Gastroesophageal sphincter (tissue), 4 donors: ENCODE results near the gene MYLK4. TPM values are rescaled to one million over a fixed set of nuclear protein-coding genes. Genes with fewer than 3 reads are reported as not detected.

Experiments
- ATAC-seq: fragments of 150-250 bp; one replicate; pipeline ENCODE4 v1.9.1; 2016; ENCODE audit warnings: mild to moderate bottlenecking, moderate library complexity
- H3K27ac ChIP-seq, 4 donors: fragments of 200-600 bp; sonication (generic) in 3 of 4; 1 replicate in 3 of 4; 2 replicates in 1 of 4; pipeline ENCODE4 v1.5.1; 2016 to 2019
- H3K27me3 ChIP-seq: fragments of 200-600 bp; sonication (generic); one replicate; pipeline ENCODE4 v1.5.1; 2019
- H3K36me3 ChIP-seq, 2 donors: fragments of 200-600 bp; sonication (generic); one replicate each; pipeline ENCODE4 v1.5.1; 2019; ENCODE audit warnings: control low read depth in 1 of 2
- H3K4me1 ChIP-seq, 3 donors: fragments of 200-600 bp; sonication (generic); 1 replicate in 2 of 3; 2 replicates in 1 of 3; pipeline ENCODE4 v1.5.1; 2016 to 2019; ENCODE audit warnings: control low read depth in 2 of 3
- H3K4me3 ChIP-seq, 2 donors: fragments of 200-600 bp; sonication (generic); one replicate each; pipeline ENCODE4 v1.5.1; 2019; ENCODE audit warnings: mild to moderate bottlenecking in 1 of 2, moderate library complexity in 1 of 2
- H3K9me3 ChIP-seq, 3 donors: fragments of 200-600 bp; sonication (generic); one replicate each; pipeline ENCODE4 v1.5.1; 2017 to 2019; ENCODE audit warnings: control low read depth in 2 of 3
- EP300 ChIP-seq: sonication (generic); formaldehyde crosslinking; IDR thresholded peaks from one replicate; pipeline ENCODE4 v1.6.1; 2017; ENCODE audit warnings: antibody characterized with exemption, mild to moderate bottlenecking
- POLR2A ChIP-seq, 2 donors: fragments of 450-650 bp; IDR thresholded peaks; one replicate each; pipeline ENCODE4 v1.6.1; 2017; ENCODE audit warnings: antibody characterized with exemption in 2 of 2, mild to moderate bottlenecking in 2 of 2, moderate library complexity in 1 of 2
- POLR2AphosphoS5 ChIP-seq: sonication (generic); formaldehyde crosslinking; IDR thresholded peaks from one replicate; pipeline ENCODE4 v1.6.1; 2017; ENCODE audit warnings: antibody characterized with exemption
- WGBS, 2 donors: methylation state at CpG; one replicate each; pipeline ENCODE4 v1.1.5; 2018; ENCODE audit warnings: low coverage in 1 of 2; 5-methylcytosine and 5-hydroxymethylcytosine counted together
- total RNA-seq, 4 donors: library from RNA; depleted of rRNA; stranded (reverse); fragments of >200 nt; gene quantifications; one replicate each; pipeline ENCODE4 v1.1.0, GENCODE V29; 2016
- TF ChIP-seq, protein P1 (sequence below), 4 experiments: fragments of 200-600 bp in 2 of 4; fragments of 450-650 bp in 2 of 4; sonication (generic) in 1 of 4; IDR thresholded peaks; one replicate each; pipeline ENCODE4 v1.5.1; 2017 to 2019; ENCODE audit warnings: antibody characterized with exemption in 4 of 4, mild to moderate bottlenecking in 2 of 4, moderate library complexity in 2 of 4

MYLK4 gene
- total RNA-seq, 4 donors from 2014 or later: 0.31 to 1.2 (median 0.56) TPM

- no peak for ATAC-seq
- Histone ChIP-seq H3K4me3 (no peak overlapping the region), H3K27ac (no peak overlapping the region), H3K9me3 (no peaks in the 10 kb centered on the region), H3K27me3 (no peaks in the 10 kb centered on the region), H3K36me3 (peaks cover 0 to 75% of the 10 kb centered on the region in 2 donors), H3K4me1 (peaks cover 0 to 2% (median 0%) of the 10 kb centered on the region in 3 donors)
- no peak for TF ChIP-seq POLR2A (IDR thresholded peaks at IDR 0.05)
- TF ChIP-seq EP300: no peak
- TF ChIP-seq, protein P1, sequence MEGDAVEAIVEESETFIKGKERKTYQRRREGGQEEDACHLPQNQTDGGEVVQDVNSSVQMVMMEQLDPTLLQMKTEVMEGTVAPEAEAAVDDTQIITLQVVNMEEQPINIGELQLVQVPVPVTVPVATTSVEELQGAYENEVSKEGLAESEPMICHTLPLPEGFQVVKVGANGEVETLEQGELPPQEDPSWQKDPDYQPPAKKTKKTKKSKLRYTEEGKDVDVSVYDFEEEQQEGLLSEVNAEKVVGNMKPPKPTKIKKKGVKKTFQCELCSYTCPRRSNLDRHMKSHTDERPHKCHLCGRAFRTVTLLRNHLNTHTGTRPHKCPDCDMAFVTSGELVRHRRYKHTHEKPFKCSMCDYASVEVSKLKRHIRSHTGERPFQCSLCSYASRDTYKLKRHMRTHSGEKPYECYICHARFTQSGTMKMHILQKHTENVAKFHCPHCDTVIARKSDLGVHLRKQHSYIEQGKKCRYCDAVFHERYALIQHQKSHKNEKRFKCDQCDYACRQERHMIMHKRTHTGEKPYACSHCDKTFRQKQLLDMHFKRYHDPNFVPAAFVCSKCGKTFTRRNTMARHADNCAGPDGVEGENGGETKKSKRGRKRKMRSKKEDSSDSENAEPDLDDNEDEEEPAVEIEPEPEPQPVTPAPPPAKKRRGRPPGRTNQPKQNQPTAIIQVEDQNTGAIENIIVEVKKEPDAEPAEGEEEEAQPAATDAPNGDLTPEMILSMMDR (IDR thresholded peaks at IDR 0.05): no peak
- TF ChIP-seq POLR2AphosphoS5: no peak
- 87 to 92% methylated on average over 4 to 5 of the region's 5 CpGs for WGBS, 2 donors
These were observed 33.3 kb upstream of the MYLK4 start for GRCh38 chr6:2784061-2784460.

GRCh38 chr6:2783188-2783963 lies 32.7 kb upstream of the MYLK4 start:
- peaks cover 0 to 82% of the 10 kb centered on the region in 2 donors for H3K36me3 ChIP-seq

GRCh38 chr6:2782825-2783187 lies 32.1 kb upstream of the MYLK4 start:
- peaks cover 0 to 81% of the 10 kb centered on the region in 2 donors for H3K36me3 ChIP-seq
- no peak overlapping the region for H3K27ac ChIP-seq
- no peak for ATAC-seq
- H3K4me1 ChIP-seq: peaks cover 0 to 9% (median 0%) of the 10 kb centered on the region in 3 donors
- H3K27me3 ChIP-seq: no peaks in the 10 kb centered on the region
- no peaks in the 10 kb centered on the region for H3K9me3 ChIP-seq
- TF ChIP-seq POLR2AphosphoS5 (no peak), POLR2A (IDR thresholded peaks at IDR 0.05) (no peak), EP300 (no peak)
- TF ChIP-seq, protein P1 (IDR thresholded peaks at IDR 0.05): no peak
- no peak overlapping the region for H3K4me3 ChIP-seq
- WGBS, 2 donors: 65 to 74% methylated on average over 3 to 7 of the region's 10 CpGs

More at GRCh38 chr6:2783188-2783963, 32.7 kb upstream of the MYLK4 start:
- ATAC-seq: no peak
- TF ChIP-seq, protein P1 (IDR thresholded peaks at IDR 0.05): no peak
- TF ChIP-seq EP300 (no peak), POLR2A (IDR thresholded peaks at IDR 0.05) (no peak), POLR2AphosphoS5 (no peak)
- Histone ChIP-seq H3K27me3 (no peaks in the 10 kb centered on the region), H3K4me3 (no peak overlapping the region), H3K27ac (no peak overlapping the region), H3K4me1 (peaks cover 0 to 4% (median 0%) of the 10 kb centered on the region in 3 donors), H3K9me3 (no peaks in the 10 kb centered on the region)
- whole genome bisulfite sequencing, 2 donors: 41 to 87% methylated on average over 8 to 9 of the region's 19 CpGs

DNA sequence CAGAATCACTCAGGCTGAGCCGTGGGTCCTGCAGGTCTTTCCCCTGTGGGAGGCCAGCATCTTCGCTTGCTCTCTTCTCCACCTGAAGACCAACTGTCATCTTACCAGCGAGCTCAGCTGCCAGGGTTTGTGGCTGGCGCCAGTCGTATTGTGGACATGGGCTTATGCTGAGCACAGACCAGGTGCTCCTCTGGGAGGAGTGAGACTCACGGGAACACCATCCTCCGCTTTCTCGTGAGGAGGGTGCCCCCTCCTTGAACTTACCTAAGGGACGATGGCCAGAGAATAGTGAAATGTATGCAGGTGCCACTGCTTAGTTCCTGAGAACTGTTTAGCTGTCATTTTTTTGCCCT lies 31.6 kb upstream of the MYLK4 start:
- 83 to 100% methylated on average over 1 to 4 of the region's 9 CpGs for WGBS, 2 donors
- no peak for ATAC-seq
- no peak overlapping the region for H3K27ac ChIP-seq
- peaks cover 0 to 14% (median 0%) of the 10 kb centered on the region in 3 donors for H3K4me1 ChIP-seq
- H3K27me3 ChIP-seq: no peaks in the 10 kb centered on the region
- H3K4me3 ChIP-seq: no peak overlapping the region
- peaks cover 0 to 77% of the 10 kb centered on the region in 2 donors for H3K36me3 ChIP-seq
- no peak for TF ChIP-seq EP300
- no peak for TF ChIP-seq POLR2AphosphoS5
- TF ChIP-seq POLR2A (IDR thresholded peaks at IDR 0.05): no peak
- TF ChIP-seq, protein P1 (IDR thresholded peaks at IDR 0.05): no peak
- no peaks in the 10 kb centered on the region for H3K9me3 ChIP-seq
